SK-N-SH treated with all-trans-retinoic acid at 6 μM for 48 hours (cell line): ENCODE measurements around the gene MOGAT3.

Experiments
- ATAC-seq: fragments of 200-7000 bp; cut with Tn5 transposase; 3 replicates; pipeline ENCODE4 v1.9.1; 2020; ENCODE audit warnings: mild to moderate bottlenecking, moderate library complexity
- BACH2 ChIP-seq: fragments of 250-450 bp; sonication (Bioruptor Pico); IDR thresholded peaks from 2 replicates; pipeline ENCODE4 v1.9.0; 2021; ENCODE audit warnings: mild to moderate bottlenecking, borderline replicate concordance
- CREB5 ChIP-seq: fragments of 250-450 bp; sonication (Bioruptor Pico); IDR thresholded peaks from 2 replicates; pipeline ENCODE4 v1.5.1; 2020; ENCODE audit warnings: low read depth, mild to moderate bottlenecking, moderate library complexity
- CSDC2 ChIP-seq: fragments of 250-450 bp; sonication (Bioruptor Pico); IDR thresholded peaks from 2 replicates; pipeline ENCODE4 v1.5.0; 2020; ENCODE audit warnings: mild to moderate bottlenecking, moderate library complexity
- CSRNP3 ChIP-seq: fragments of 250-450 bp; sonication (Bioruptor Pico); IDR thresholded peaks from 2 replicates; pipeline ENCODE4 v1.5.1; 2021; ENCODE audit warnings: mild to moderate bottlenecking, moderate library complexity
- ESRRG ChIP-seq: fragments of 250-450 bp; sonication (Bioruptor Pico); IDR thresholded peaks from 2 replicates; pipeline ENCODE4 v1.6.1; 2021; ENCODE audit warnings: mild to moderate bottlenecking
- GLIS3 ChIP-seq: fragments of 250-450 bp; sonication (Bioruptor Pico); IDR thresholded peaks from 2 replicates; pipeline ENCODE4 v1.5.0; 2020; ENCODE audit warnings: mild to moderate bottlenecking, moderate library complexity
- ISL1 ChIP-seq: fragments of 250-450 bp; sonication (Bioruptor Pico); IDR thresholded peaks from 2 replicates; pipeline ENCODE4 v2.1.2; 2022; ENCODE audit warnings: mild to moderate bottlenecking, moderate library complexity
- OSR1 ChIP-seq: fragments of 250-450 bp; sonication (Bioruptor Pico); IDR thresholded peaks from 2 replicates; pipeline ENCODE4 v1.8.0; 2022; ENCODE audit warnings: moderate library complexity, mild to moderate bottlenecking, inconsistent platforms
- PATZ1 ChIP-seq: fragments of 250-450 bp; sonication (Bioruptor Pico); IDR thresholded peaks from 2 replicates; pipeline ENCODE4 v1.8.0; 2020; ENCODE audit warnings: mild to moderate bottlenecking, moderate library complexity, borderline replicate concordance
- PPARA ChIP-seq: fragments of 250-450 bp; sonication (Bioruptor Pico); IDR thresholded peaks from 2 replicates; pipeline ENCODE4 v1.5.0; 2020; ENCODE audit warnings: mild to moderate bottlenecking, borderline replicate concordance
- RARB ChIP-seq: fragments of 250-450 bp; sonication (Bioruptor Pico); IDR thresholded peaks from 2 replicates; pipeline ENCODE4 v1.8.0; 2021; ENCODE audit warnings: mild to moderate bottlenecking, moderate library complexity
- SNAI2 ChIP-seq: fragments of 250-450 bp; sonication (Bioruptor Pico); IDR thresholded peaks from 2 replicates; pipeline ENCODE4 v1.5.0; 2020; ENCODE audit warnings: mild to moderate bottlenecking, moderate library complexity
- TCF4 ChIP-seq: fragments of 250-450 bp; sonication (Bioruptor Pico); IDR thresholded peaks from 2 replicates; pipeline ENCODE4 v1.8.0; 2021; ENCODE audit warnings: mild to moderate bottlenecking, moderate library complexity, borderline replicate concordance
- TOX ChIP-seq: fragments of 250-450 bp; sonication (Bioruptor Pico); IDR thresholded peaks from 2 replicates; pipeline ENCODE4 v1.8.0; 2021; ENCODE audit warnings: mild to moderate bottlenecking, moderate library complexity, borderline replicate concordance
- TSHZ2 ChIP-seq: fragments of 250-450 bp; sonication (Bioruptor Pico); IDR thresholded peaks from 2 replicates; pipeline ENCODE4 v1.5.0; 2020; ENCODE audit warnings: mild to moderate bottlenecking, moderate library complexity
- ZFP3 ChIP-seq: fragments of 250-450 bp; sonication (Bioruptor Pico); IDR thresholded peaks from 2 replicates; pipeline ENCODE4 v1.5.0; 2020; ENCODE audit warnings: mild to moderate bottlenecking, moderate library complexity
- ZFP30 ChIP-seq: fragments of 450-650 bp; formaldehyde crosslinking; IDR thresholded peaks from 2 replicates; pipeline ENCODE4 v1.5.0; 2022; ENCODE audit warnings: mild to moderate bottlenecking, moderate library complexity
- ZNF565 ChIP-seq: fragments of 450-650 bp; formaldehyde crosslinking; conservative IDR thresholded peaks from 2 replicates; pipeline ENCODE4 v1.5.0; 2020; ENCODE audit warnings: low read depth, mild to moderate bottlenecking, moderate library complexity

Gene MOGAT3

GRCh38 chr7:101186844-101187428 lies 13.9 kb downstream of the MOGAT3 start:
- TF ChIP-seq ZFP3 (CRISPR knock-in tag) (no peak), CREB5 (CRISPR knock-in tag) (no peak), PPARA (no peak), PATZ1 (CRISPR knock-in tag) (no peak), GLIS3 (no peak), ZFP30 (CRISPR knock-in tag) (no peak), CSRNP3 (CRISPR knock-in tag) (no peak), CSDC2 (no peak), ISL1 (no peak), TOX (CRISPR knock-in tag) (no peak)
- no peak for ATAC-seq

- TF ChIP-seq RARB (CRISPR knock-in tag) (no peak), ZNF565 (CRISPR knock-in tag) (no peak), PATZ1 (CRISPR knock-in tag) (no peak), ZFP30 (CRISPR knock-in tag) (no peak), BACH2 (CRISPR knock-in tag) (no peak), TSHZ2 (CRISPR knock-in tag) (no peak), ISL1 (no peak), GLIS3 (no peak), TCF4 (CRISPR knock-in tag) (no peak), CSDC2 (no peak)
Measured at GRCh38 chr7:101186194-101186593, 14.6 kb downstream of the MOGAT3 start.

GRCh38 chr7:101185258-101185839 lies 15.5 kb downstream of the MOGAT3 start:
- TF ChIP-seq ZNF565 (CRISPR knock-in tag) (no peak), TCF4 (CRISPR knock-in tag) (no peak), OSR1 (CRISPR knock-in tag) (no peak), ESRRG (CRISPR knock-in tag) (no peak), CSRNP3 (CRISPR knock-in tag) (no peak), ISL1 (peak; percentile 72; the same call in 1 of the 2 replicates), ZFP30 (CRISPR knock-in tag) (no peak), SNAI2 (CRISPR knock-in tag) (no peak)
- ATAC-seq = peak; percentile 28

More at GRCh38 chr7:101186194-101186593, 14.6 kb downstream of the MOGAT3 start:
- ATAC-seq = no peak
